Caco-2 (cell line): Measurements from ENCODE around the gene FAT1. TPM values are rescaled to one million over a fixed set of nuclear protein-coding genes. Genes with fewer than 3 reads are reported as not detected.

Experiments
- BruUV-seq: library from RNA; stranded (reverse); fragments of 400-500 nt; replicated peaks from 2 replicates; lab custom pipeline; 2021; lab: Mats Ljungman, UMichigan
- CTCF ChIA-PET: fragments of 300-600 bp; sonication (Branson Sonifier 250); formaldehyde crosslinking; loops from one replicate; lab custom pipeline; 2022; ENCODE audit warnings: antibody characterized with exemption; lab: Charles Lee
- POLR2A ChIA-PET: fragments of 300-600 bp; sonication (Branson Sonifier 250); formaldehyde crosslinking; loops from one replicate; lab custom pipeline; 2022; ENCODE audit warnings: antibody characterized with exemption; lab: Charles Lee
- DNase-seq, 2 experiments: peaks; one replicate each; pipeline versions ENCODE4 v3.0.0 to v3.0.0-alpha.2; 2020 to 2022
- H3K27me3 ChIP-seq: replicated peaks from 2 replicates; pipeline ENCODE4 v1.6.0; 2011; ENCODE audit warnings: low read length; ENCODE audit not compliant: control insufficient read depth, insufficient read depth
- H3K36me3 ChIP-seq: 2 replicates; pipeline ENCODE4 v1.5.1; 2011; ENCODE audit warnings: low read length; ENCODE audit not compliant: control insufficient read depth, insufficient read depth
- H3K4me1 ChIP-seq: fragments of 250-450 bp; sonication (Bioruptor Pico); 2 replicates; pipeline ENCODE4 v1.5.1; 2020; ENCODE audit warnings: mild to moderate bottlenecking
- H3K4me3 ChIP-seq: 2 replicates; pipeline ENCODE4 v1.5.1; 2011; ENCODE audit warnings: low read depth, mild to moderate bottlenecking, control low read depth, low read length
- H3K9me3 ChIP-seq: fragments of 250-450 bp; sonication (Bioruptor Pico); 2 replicates; pipeline ENCODE4 v1.5.1; 2020; ENCODE audit warnings: mild to moderate bottlenecking, moderate library complexity
- H3K27ac Mint-ChIP-seq: one replicate; pipeline ENCODE4 v1.8.0; 2022; ENCODE audit warnings: mixed read lengths; ENCODE audit not compliant: unreplicated experiment
- H3K27me3 Mint-ChIP-seq: one replicate; pipeline ENCODE4 v1.8.0; 2022; ENCODE audit warnings: mixed read lengths; ENCODE audit not compliant: insufficient read depth, unreplicated experiment
- H3K36me3 Mint-ChIP-seq: one replicate; pipeline ENCODE4 v1.8.0; 2022; ENCODE audit warnings: mild to moderate bottlenecking, mixed read lengths; ENCODE audit not compliant: insufficient read depth, unreplicated experiment
- H3K4me1 Mint-ChIP-seq: one replicate; pipeline ENCODE4 v1.8.0; 2022; ENCODE audit warnings: low read depth, mixed read lengths; ENCODE audit not compliant: unreplicated experiment
- H3K4me3 Mint-ChIP-seq: one replicate; pipeline ENCODE4 v1.8.0; 2022; ENCODE audit warnings: mild to moderate bottlenecking, moderate library complexity, mixed read lengths; ENCODE audit not compliant: unreplicated experiment
- H3K9me3 Mint-ChIP-seq: one replicate; pipeline ENCODE4 v1.8.0; 2022; ENCODE audit warnings: mixed read lengths; ENCODE audit not compliant: unreplicated experiment
- intact Hi-C: fragments of 100-400 bp; cut with micrococcal nuclease; formaldehyde crosslinking; loops from one replicate; pipeline ENCODE4 v1.10.0; 2022; ENCODE audit not compliant: unreplicated experiment
- total RNA-seq: library from RNA; stranded (reverse); gene quantifications from 2 replicates; pipeline ENCODE4 v1.2.3, GENCODE V29; 2022
- TF ChIP-seq, protein P1 (sequence below), 2 experiments: fragments of 200-600 bp in 1 of 2; IDR thresholded peaks; 1 replicate in 1 of 2; 2 replicates in 1 of 2; pipeline versions ENCODE4 v1.5.1 to v1.8.0; 2011 to 2022; ENCODE audit warnings: antibody characterized with exemption in 1 of 2, control low read depth in 1 of 2, inconsistent platforms in 1 of 2, low read depth in 1 of 2, low read length in 1 of 2, mild to moderate bottlenecking in 1 of 2, moderate library complexity in 1 of 2; ENCODE audit not compliant: insufficient read depth in 1 of 2, severe bottlenecking in 1 of 2, unreplicated experiment in 1 of 2

The FAT1 gene
- total RNA-seq, 1 experiment from 2014 or later: 135 TPM

DNA sequence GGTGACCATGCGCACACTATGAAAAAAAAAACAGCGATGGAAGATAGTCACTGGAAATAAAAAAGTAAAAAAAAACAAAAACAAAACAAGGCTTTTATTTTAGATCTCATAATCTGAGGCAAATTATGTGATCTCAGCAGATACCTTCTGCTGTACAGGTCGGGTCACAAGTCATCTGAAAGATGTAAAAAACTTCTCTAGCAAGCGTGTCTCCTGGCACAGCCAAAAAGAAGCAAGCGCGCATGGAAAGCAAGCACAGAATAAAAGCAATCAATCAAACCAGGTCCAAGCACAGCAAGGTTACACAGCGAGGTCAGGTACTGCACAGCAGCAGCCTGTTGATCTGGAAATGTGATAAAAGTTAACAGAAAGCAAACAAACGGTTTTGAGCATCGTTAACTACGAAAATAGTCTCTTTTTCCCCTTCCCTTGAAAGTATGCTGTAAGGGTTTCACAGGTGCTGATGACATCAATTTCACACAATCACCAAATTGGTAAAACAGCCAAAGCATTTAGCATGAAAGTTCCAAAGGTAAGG is 89.0 kb downstream of the FAT1 start:
- CTCF ChIA-PET: no interaction called here
- Mint-ChIP-seq H3K27me3 (no peaks in the 10 kb centered on the region), H3K27ac (no peak overlapping the region), H3K4me3 (no peak overlapping the region), H3K36me3 (peaks cover 43% of the 10 kb centered on the region), H3K9me3 (no peaks in the 10 kb centered on the region), H3K4me1 (no peaks in the 10 kb centered on the region)
- no TSS peak for BruUV-seq
- Histone ChIP-seq H3K9me3 (no peaks in the 10 kb centered on the region), H3K4me3 (no peak overlapping the region), H3K27me3 (no peaks in the 10 kb centered on the region), H3K4me1 (no peaks in the 10 kb centered on the region), H3K36me3 (no peaks in the 10 kb centered on the region)
- no peak for DNase-seq
- TF ChIP-seq, protein P1, sequence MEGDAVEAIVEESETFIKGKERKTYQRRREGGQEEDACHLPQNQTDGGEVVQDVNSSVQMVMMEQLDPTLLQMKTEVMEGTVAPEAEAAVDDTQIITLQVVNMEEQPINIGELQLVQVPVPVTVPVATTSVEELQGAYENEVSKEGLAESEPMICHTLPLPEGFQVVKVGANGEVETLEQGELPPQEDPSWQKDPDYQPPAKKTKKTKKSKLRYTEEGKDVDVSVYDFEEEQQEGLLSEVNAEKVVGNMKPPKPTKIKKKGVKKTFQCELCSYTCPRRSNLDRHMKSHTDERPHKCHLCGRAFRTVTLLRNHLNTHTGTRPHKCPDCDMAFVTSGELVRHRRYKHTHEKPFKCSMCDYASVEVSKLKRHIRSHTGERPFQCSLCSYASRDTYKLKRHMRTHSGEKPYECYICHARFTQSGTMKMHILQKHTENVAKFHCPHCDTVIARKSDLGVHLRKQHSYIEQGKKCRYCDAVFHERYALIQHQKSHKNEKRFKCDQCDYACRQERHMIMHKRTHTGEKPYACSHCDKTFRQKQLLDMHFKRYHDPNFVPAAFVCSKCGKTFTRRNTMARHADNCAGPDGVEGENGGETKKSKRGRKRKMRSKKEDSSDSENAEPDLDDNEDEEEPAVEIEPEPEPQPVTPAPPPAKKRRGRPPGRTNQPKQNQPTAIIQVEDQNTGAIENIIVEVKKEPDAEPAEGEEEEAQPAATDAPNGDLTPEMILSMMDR (IDR thresholded peaks at IDR 0.05; ENCODE audit: insufficient read depth in 1 of 2, low read depth in 1 of 2, low read length in 1 of 2, severe bottlenecking in 1 of 2, unreplicated experiment in 1 of 2): no peak
- POLR2A ChIA-PET: no interaction called here
- intact Hi-C loops: no loop called here

DNA sequence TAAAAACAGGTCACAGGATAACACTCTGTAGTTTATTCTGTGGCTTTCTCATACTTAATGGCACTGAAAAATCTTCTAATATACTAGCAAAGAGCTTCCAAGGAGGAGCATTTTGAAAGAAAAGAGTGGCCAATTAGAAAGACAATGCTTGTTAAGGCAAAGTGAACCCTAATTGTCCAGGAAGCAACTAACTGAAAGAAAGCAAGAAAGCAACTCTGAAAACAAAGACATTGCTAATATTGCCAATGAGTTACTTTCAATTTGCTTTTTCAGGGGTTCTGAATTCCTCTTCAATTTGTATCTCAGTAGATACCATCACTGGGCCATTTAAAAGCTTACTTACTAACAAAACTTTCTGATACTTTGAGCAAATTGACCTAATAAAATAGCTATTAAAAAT is 89.8 kb downstream of the FAT1 start:
- Mint-ChIP-seq H3K36me3 (peaks cover 43% of the 10 kb centered on the region), H3K4me1 (no peaks in the 10 kb centered on the region), H3K27me3 (no peaks in the 10 kb centered on the region), H3K4me3 (no peak overlapping the region), H3K27ac (no peak overlapping the region), H3K9me3 (no peaks in the 10 kb centered on the region)
- no peak overlapping the region for H3K4me3 ChIP-seq
- no peaks in the 10 kb centered on the region for H3K27me3 ChIP-seq
- POLR2A ChIA-PET: no interaction called here
- no TSS peak for BruUV-seq
- no peak for DNase-seq
- no peaks in the 10 kb centered on the region for H3K36me3 ChIP-seq
- no peaks in the 10 kb centered on the region for H3K4me1 ChIP-seq
- TF ChIP-seq, protein P1 (IDR thresholded peaks at IDR 0.05; ENCODE audit: insufficient read depth in 1 of 2, low read depth in 1 of 2, low read length in 1 of 2, severe bottlenecking in 1 of 2, unreplicated experiment in 1 of 2): no peak
- CTCF ChIA-PET: no interaction called here
- intact Hi-C loops: no loop called here
- H3K9me3 ChIP-seq: no peaks in the 10 kb centered on the region

DNA sequence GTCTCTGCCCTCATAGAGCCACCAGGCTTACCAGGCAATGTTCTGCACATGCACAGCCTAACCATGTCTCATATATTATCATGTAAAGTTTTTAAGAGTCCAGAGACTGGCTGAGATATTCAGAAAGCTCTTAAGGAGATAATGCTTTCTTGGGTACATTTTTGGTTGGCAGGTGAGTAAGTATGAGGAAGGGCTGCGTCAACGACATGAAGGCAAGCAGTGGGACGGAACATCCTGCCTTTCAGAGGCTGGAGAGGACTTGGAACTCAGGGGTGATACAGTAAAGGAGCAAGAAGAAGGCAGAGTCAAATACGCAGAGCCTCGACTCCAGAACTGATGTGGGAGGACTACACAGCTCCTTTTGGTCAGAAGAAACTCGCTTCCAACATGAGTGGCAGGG is 93.5 kb downstream of the FAT1 start:
- Mint-ChIP-seq H3K36me3 (peaks cover 59% of the 10 kb centered on the region), H3K9me3 (no peaks in the 10 kb centered on the region), H3K27me3 (no peaks in the 10 kb centered on the region), H3K4me1 (no peaks in the 10 kb centered on the region), H3K4me3 (no peak overlapping the region), H3K27ac (no peak overlapping the region)
- Histone ChIP-seq H3K4me3 (no peak overlapping the region), H3K27me3 (no peaks in the 10 kb centered on the region), H3K9me3 (no peaks in the 10 kb centered on the region), H3K36me3 (no peaks in the 10 kb centered on the region), H3K4me1 (peaks cover 6% of the 10 kb centered on the region)
- BruUV-seq: no TSS peak
- TF ChIP-seq, protein P1 (IDR thresholded peaks at IDR 0.05; ENCODE audit: insufficient read depth in 1 of 2, low read depth in 1 of 2, low read length in 1 of 2, severe bottlenecking in 1 of 2, unreplicated experiment in 1 of 2): no peak
- ChIA-PET POLR2A (no interaction called here), CTCF (no interaction called here)
- intact Hi-C loops: no loop called here
- no peak for DNase-seq
